Stimulated activated CD4-positive, alpha-beta T cell treated with anti-CD3 and anti-CD28 coated beads, Interleukin-2, amount 100 ng/mL, for 48 hours (primary cell): Measurements from ENCODE around the gene RAF1.

Experiments
- DNase-seq, 2 donors: peaks; one replicate each; pipeline ENCODE4 v3.0.0-alpha.2; 2020

RAF1 gene

GRCh38 chr3:12588039-12589009 lies 75.6 kb downstream of the RAF1 start:
- no peak for DNase-seq

- DNase-seq: no peak
Measured at GRCh38 chr3:12586403-12586802, 77.5 kb downstream of the RAF1 start.

GRCh38 chr3:12585970-12586369 lies 77.9 kb downstream of the RAF1 start:
- no peak for DNase-seq

- no peak for DNase-seq
Measured at GRCh38 chr3:12585181-12585580, 78.7 kb downstream of the RAF1 start.

GRCh38 chr3:12584083-12584482 lies 79.8 kb downstream of the RAF1 start:
- no peak for DNase-seq

GRCh38 chr3:12583280-12583679 lies 80.6 kb downstream of the RAF1 start:
- DNase-seq: no peak

GRCh38 chr3:12582730-12583129 lies 81.2 kb downstream of the RAF1 start:
- DNase-seq: no peak

GRCh38 chr3:12579905-12580304 lies 84.0 kb downstream of the RAF1 start:
- DNase-seq: no peak

GRCh38 chr3:12579456-12579855 lies 84.5 kb downstream of the RAF1 start:
- DNase-seq: no peak

- no peak for DNase-seq
Measured at GRCh38 chr3:12578742-12579141, 85.2 kb downstream of the RAF1 start.

GRCh38 chr3:12577379-12577778 lies 86.5 kb downstream of the RAF1 start:
- DNase-seq: no peak

- no peak for DNase-seq
Measured at GRCh38 chr3:12574661-12575060, 89.3 kb downstream of the RAF1 start.

GRCh38 chr3:12574131-12574530 lies 89.8 kb downstream of the RAF1 start:
- DNase-seq: no peak

GRCh38 chr3:12571986-12572385 lies 91.9 kb downstream of the RAF1 start:
- no peak for DNase-seq

- DNase-seq: no peak
Measured at GRCh38 chr3:12569836-12570235, 94.1 kb downstream of the RAF1 start.

- DNase-seq: no peak
Measured at GRCh38 chr3:12568747-12569146, 95.2 kb downstream of the RAF1 start.

- no peak for DNase-seq
Measured at GRCh38 chr3:12566976-12567375, 96.9 kb downstream of the RAF1 start.

GRCh38 chr3:12562451-12562850 lies 101.5 kb downstream of the RAF1 start:
- DNase-seq: no peak

GRCh38 chr3:12561397-12561796 lies 102.5 kb downstream of the RAF1 start:
- no peak for DNase-seq

- no peak for DNase-seq
Measured at GRCh38 chr3:12560505-12561190, 103.3 kb downstream of the RAF1 start.

- no peak for DNase-seq
Measured at GRCh38 chr3:12559520-12559919, 104.4 kb downstream of the RAF1 start.

GRCh38 chr3:12558706-12559105 lies 105.2 kb downstream of the RAF1 start:
- DNase-seq: no peak

GRCh38 chr3:12557473-12558100 lies 106.3 kb downstream of the RAF1 start:
- no peak for DNase-seq
